ENCODE results near the gene SCN5A. TPM values are rescaled to one million over a fixed set of nuclear protein-coding genes. Genes with fewer than 3 reads are reported as not detected.

SCN5A gene
- total and polyA plus RNA-seq, 2 of the 4 experiments (the other 2 are of a cell fraction), result 1.9 to 2.0 TPM

DNA sequence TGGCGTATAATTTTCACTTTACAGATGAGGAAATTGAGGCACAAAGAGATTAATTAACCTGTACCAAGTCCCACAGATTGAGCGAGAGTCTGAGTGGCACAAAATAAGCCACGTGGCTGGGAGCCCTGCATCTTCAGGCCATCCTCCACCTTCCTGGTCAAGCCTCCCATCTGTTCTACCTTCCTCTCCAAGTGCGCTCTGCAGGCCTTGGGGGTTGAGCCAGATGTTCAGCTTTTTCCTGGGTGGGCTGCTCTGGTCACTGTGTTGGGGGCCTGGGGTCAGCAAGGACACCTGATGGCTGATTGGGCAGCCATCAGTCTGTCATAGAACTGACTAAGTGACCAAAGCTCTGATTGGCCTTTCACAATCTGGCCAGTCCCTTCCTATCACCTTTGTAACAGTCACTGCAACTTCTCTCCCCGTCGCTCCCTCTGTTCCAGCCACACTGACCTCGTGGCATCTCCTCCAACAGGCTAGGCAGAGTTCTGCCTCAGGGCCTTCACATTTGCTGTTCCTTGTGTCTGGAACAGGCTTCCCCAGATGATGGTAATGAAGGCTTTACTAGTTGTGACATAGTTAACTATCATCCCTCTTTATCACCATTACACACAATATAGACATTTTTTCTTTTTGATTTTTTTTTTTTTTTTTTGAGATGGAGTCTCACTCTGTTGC, 46.8 kb downstream of the SCN5A start:
- Histone ChIP-seq H3K18ac (ENCODE audit: low read depth, low read length) (no peak overlapping the region), H3K27me3 (ENCODE audit: control insufficient read depth, insufficient read depth, low read length) (no peaks in the 10 kb centered on the region), H3K9me1 (ENCODE audit: insufficient read depth, low read length) (no peaks in the 10 kb centered on the region), H4K20me1 (ENCODE audit: insufficient read depth, low read length) (no peaks in the 10 kb centered on the region), H3K9me3 (ENCODE audit: control insufficient read depth, insufficient read depth, low read length) (no peaks in the 10 kb centered on the region), H2BK120ac (ENCODE audit: low read depth, low read length) (no peak overlapping the region), H3K27ac (ENCODE audit: insufficient read depth, low read length) (no peak overlapping the region), H3K79me1 (ENCODE audit: low read depth in 1 of 2, low read length in 2 of 2) (no peaks in the 10 kb centered on the region), H2AK5ac (ENCODE audit: low read depth, low read length) (no peak overlapping the region), H3K36me3 (ENCODE audit: control insufficient read depth, insufficient read depth, low read length) (no peaks in the 10 kb centered on the region; the same call in none of the 2 replicates), H2BK5ac (ENCODE audit: low read depth, low read length, poor library complexity, severe bottlenecking) (no peak overlapping the region), H2BK15ac (ENCODE audit: low read depth, low read length) (no peak overlapping the region), H2AFZ (replicated peaks; ENCODE audit: low read length, poor library complexity) (no peak overlapping the region), H4K91ac (ENCODE audit: insufficient read depth, low read depth, low read length) (no peak overlapping the region), H3K4ac (ENCODE audit: low read depth, low read length) (no peak overlapping the region), H2AK9ac (replicated peaks; ENCODE audit: low read depth, low read length, poor library complexity) (no peak overlapping the region), H3K4me3 (ENCODE audit: insufficient read depth, low read depth, low read length) (no peak overlapping the region), H4K8ac (ENCODE audit: low read depth in 2 of 2, low read length in 2 of 2) (no peak overlapping the region), H3K56ac (ENCODE audit: extremely low read depth, insufficient read depth, low read length) (no peak overlapping the region), H3K4me1 (ENCODE audit: control insufficient read depth, insufficient read depth, low read length) (no peaks in the 10 kb centered on the region), H3K14ac (replicated peaks; ENCODE audit: low read depth, low read length) (no peak overlapping the region), H2BK20ac (ENCODE audit: low read depth, low read length) (no peak overlapping the region), H3K23ac (ENCODE audit: low read depth, low read length) (no peak overlapping the region), H4K5ac (ENCODE audit: low read depth, low read length) (no peak overlapping the region), H3K4me2 (ENCODE audit: low read depth, low read length) (no peak overlapping the region), H3K9ac (ENCODE audit: low read depth, low read length) (no peak overlapping the region)
- intact Hi-C loops (cut with micrococcal nuclease), result no loop called here
- dilution Hi-C loops (cut with HindIII; ENCODE audit: low sequenced_read_pairs, unreplicated experiment), result no loop called here
- ChIA-PET POLR2A (ENCODE audit: unreplicated experiment) (no interaction called here), CTCF (no interaction called here)
- DNase-seq, result no peak
- BruUV-seq (replicated peaks), result no TSS peak
- in situ Hi-C loops (cut with MboI; ENCODE audit: low sequenced_read_pairs), result no loop called here
- ATAC-seq (ENCODE audit: low read depth), result no peak
- TF ChIP-seq, protein P1, sequence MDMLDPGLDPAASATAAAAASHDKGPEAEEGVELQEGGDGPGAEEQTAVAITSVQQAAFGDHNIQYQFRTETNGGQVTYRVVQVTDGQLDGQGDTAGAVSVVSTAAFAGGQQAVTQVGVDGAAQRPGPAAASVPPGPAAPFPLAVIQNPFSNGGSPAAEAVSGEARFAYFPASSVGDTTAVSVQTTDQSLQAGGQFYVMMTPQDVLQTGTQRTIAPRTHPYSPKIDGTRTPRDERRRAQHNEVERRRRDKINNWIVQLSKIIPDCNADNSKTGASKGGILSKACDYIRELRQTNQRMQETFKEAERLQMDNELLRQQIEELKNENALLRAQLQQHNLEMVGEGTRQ (IDR thresholded peaks at IDR 0.05; ENCODE audit: low read depth, low read length), result no peak
- no peak for TF ChIP-seq MXI1 (IDR thresholded peaks at IDR 0.05; ENCODE audit: borderline replicate concordance, low read depth, low read length)
- no peak for TF ChIP-seq RFX5 (IDR thresholded peaks at IDR 0.05; ENCODE audit: low read depth, low read length)
- TF ChIP-seq FOS (IDR thresholded peaks at IDR 0.05; ENCODE audit: low read depth, low read length), result no peak
- TF ChIP-seq RCOR1 (IDR thresholded peaks at IDR 0.05; ENCODE audit: insufficient replicate concordance, low read length), result no peak
- no peak for TF ChIP-seq RAD21 (IDR thresholded peaks at IDR 0.05; ENCODE audit: low read length)
- TF ChIP-seq MAZ (IDR thresholded peaks at IDR 0.05; ENCODE audit: borderline replicate concordance, low read depth, low read length), result no peak
- TF ChIP-seq POLR2A (IDR thresholded peaks at IDR 0.05; ENCODE audit: low read depth, low read length), result no peak
- TF ChIP-seq, protein P2, sequence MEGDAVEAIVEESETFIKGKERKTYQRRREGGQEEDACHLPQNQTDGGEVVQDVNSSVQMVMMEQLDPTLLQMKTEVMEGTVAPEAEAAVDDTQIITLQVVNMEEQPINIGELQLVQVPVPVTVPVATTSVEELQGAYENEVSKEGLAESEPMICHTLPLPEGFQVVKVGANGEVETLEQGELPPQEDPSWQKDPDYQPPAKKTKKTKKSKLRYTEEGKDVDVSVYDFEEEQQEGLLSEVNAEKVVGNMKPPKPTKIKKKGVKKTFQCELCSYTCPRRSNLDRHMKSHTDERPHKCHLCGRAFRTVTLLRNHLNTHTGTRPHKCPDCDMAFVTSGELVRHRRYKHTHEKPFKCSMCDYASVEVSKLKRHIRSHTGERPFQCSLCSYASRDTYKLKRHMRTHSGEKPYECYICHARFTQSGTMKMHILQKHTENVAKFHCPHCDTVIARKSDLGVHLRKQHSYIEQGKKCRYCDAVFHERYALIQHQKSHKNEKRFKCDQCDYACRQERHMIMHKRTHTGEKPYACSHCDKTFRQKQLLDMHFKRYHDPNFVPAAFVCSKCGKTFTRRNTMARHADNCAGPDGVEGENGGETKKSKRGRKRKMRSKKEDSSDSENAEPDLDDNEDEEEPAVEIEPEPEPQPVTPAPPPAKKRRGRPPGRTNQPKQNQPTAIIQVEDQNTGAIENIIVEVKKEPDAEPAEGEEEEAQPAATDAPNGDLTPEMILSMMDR (conservative IDR thresholded peaks at IDR 0.05; ENCODE audit: low read depth, low read length), result no peak
- WGBS, 2 experiments (ENCODE audit: extremely low coverage in 2 of 2, insufficient read length in 1 of 2), result 57% methylated on average over 1 of the region's 7 CpGs; no CpG with 5 or more reads in 1 of the 2 experiments

All from IMR-90 (cell line).